HEK293 (cell line): ENCODE data around the gene PTPRK.

Experiments
- CTCF ChIA-PET: fragments of 350-600 bp; formaldehyde crosslinking; extraction: SDS; loops from one replicate; lab custom pipeline; 2021; ENCODE audit warnings: antibody characterized with exemption; lab: Yijun Ruan, JAX
- POLR2A ChIA-PET: fragments of 300-600 bp; formaldehyde crosslinking; extraction: SDS; loops from one replicate; lab custom pipeline; 2020; ENCODE audit warnings: antibody characterized with exemption, inconsistent platforms; lab: Yijun Ruan, JAX
- H3K27ac ChIP-seq: fragments of 200-500 bp; sonication (Bioruptor generic); 2 replicates; pipeline ENCODE4 v1.5.1; 2014; ENCODE audit warnings: low read depth, low read length, control low read depth, inconsistent platforms; ENCODE audit errors: extremely low read depth
- H3K36me3 ChIP-seq, 2 experiments: fragments of 200-500 bp in 1 of 2; sonication (Bioruptor generic) in 1 of 2; 1 replicate in 1 of 2; 2 replicates in 1 of 2; pipeline ENCODE4 v1.5.1; 2014 to 2017; ENCODE audit warnings: inconsistent platforms in 2 of 2, low read length in 2 of 2; ENCODE audit not compliant: control insufficient read depth in 2 of 2, insufficient read depth in 1 of 2
- H3K4me1 ChIP-seq: fragments of 200-500 bp; sonication (Bioruptor generic); 2 replicates; pipeline ENCODE4 v1.5.1; 2014; ENCODE audit warnings: mild to moderate bottlenecking, low read length, inconsistent platforms; ENCODE audit not compliant: control insufficient read depth, insufficient read depth
- H3K4me3 ChIP-seq: 2 replicates; pipeline ENCODE4 v1.5.1; 2011; ENCODE audit warnings: low read depth, mild to moderate bottlenecking, control low read depth, low read length, moderate library complexity
- H3K9me3 ChIP-seq: fragments of 200-500 bp; sonication (Bioruptor generic); 2 replicates; pipeline ENCODE4 v1.5.1; 2014; ENCODE audit warnings: low read depth, low read length, inconsistent platforms; ENCODE audit not compliant: control insufficient read depth, insufficient read depth
- FEZF1 ChIP-seq: fragments of 450-650 bp; formaldehyde crosslinking; IDR thresholded peaks from 2 replicates; pipeline ENCODE4 v1.5.1; 2016; ENCODE audit warnings: missing biosample characterization, missing genetic modification characterization
- OSR2 ChIP-seq: fragments of 450-650 bp; formaldehyde crosslinking; IDR thresholded peaks from 2 replicates; pipeline ENCODE4 v1.5.1; 2016; ENCODE audit warnings: missing biosample characterization, missing genetic modification characterization
- OVOL3 ChIP-seq: fragments of 450-650 bp; formaldehyde crosslinking; IDR thresholded peaks from 2 replicates; pipeline ENCODE4 v1.5.1; 2016; ENCODE audit warnings: missing biosample characterization, missing genetic modification characterization
- PRDM1 ChIP-seq: fragments of 450-650 bp; formaldehyde crosslinking; IDR thresholded peaks from 2 replicates; pipeline ENCODE4; 2016; ENCODE audit warnings: missing biosample characterization, missing genetic modification characterization
- SCRT2 ChIP-seq: fragments of 450-650 bp; formaldehyde crosslinking; IDR thresholded peaks from 2 replicates; pipeline ENCODE4 v1.5.1; 2016; ENCODE audit warnings: missing biosample characterization, missing genetic modification characterization
- ZNF16 ChIP-seq: fragments of 450-650 bp; formaldehyde crosslinking; IDR thresholded peaks from 2 replicates; pipeline ENCODE4 v1.5.1; 2016; ENCODE audit warnings: low read depth, missing biosample characterization, missing genetic modification characterization
- ZNF202 ChIP-seq: fragments of 450-650 bp; formaldehyde crosslinking; IDR thresholded peaks from 2 replicates; pipeline ENCODE4 v1.5.1; 2016; ENCODE audit warnings: missing biosample characterization, missing genetic modification characterization, borderline replicate concordance
- ZNF311 ChIP-seq: fragments of 450-650 bp; formaldehyde crosslinking; IDR thresholded peaks from 2 replicates; pipeline ENCODE4 v1.5.1; 2017; ENCODE audit warnings: missing biosample characterization, missing genetic modification characterization, borderline replicate concordance
- ZNF324 ChIP-seq: fragments of 450-650 bp; formaldehyde crosslinking; IDR thresholded peaks from 2 replicates; pipeline ENCODE4 v1.5.1; 2016; ENCODE audit warnings: missing biosample characterization, missing genetic modification characterization
- ZNF48 ChIP-seq: fragments of 450-650 bp; formaldehyde crosslinking; IDR thresholded peaks from 2 replicates; pipeline ENCODE4 v1.5.1; 2016; ENCODE audit warnings: missing biosample characterization, missing genetic modification characterization
- ZNF521 ChIP-seq: fragments of 450-650 bp; formaldehyde crosslinking; IDR thresholded peaks from 2 replicates; pipeline ENCODE4 v1.5.1; 2017; ENCODE audit warnings: missing biosample characterization, mild to moderate bottlenecking, missing genetic modification characterization
- ZNF623 ChIP-seq: fragments of 450-650 bp; formaldehyde crosslinking; IDR thresholded peaks from 2 replicates; pipeline ENCODE4 v1.5.1; 2016; ENCODE audit warnings: missing biosample characterization, missing genetic modification characterization
- ZNF830 ChIP-seq: fragments of 450-650 bp; IDR thresholded peaks from 2 replicates; pipeline ENCODE4 v1.5.0; 2018; ENCODE audit warnings: missing biosample characterization, missing genetic modification characterization, low read depth, mild to moderate bottlenecking, moderate library complexity
- ZSCAN23 ChIP-seq: fragments of 450-650 bp; formaldehyde crosslinking; IDR thresholded peaks from 2 replicates; pipeline ENCODE4 v1.5.1; 2016; ENCODE audit warnings: missing biosample characterization, missing genetic modification characterization
- TF ChIP-seq, protein P1 (sequence below): IDR thresholded peaks from 2 replicates; pipeline ENCODE4 v1.6.1; 2011; ENCODE audit warnings: mild to moderate bottlenecking, low read depth, low read length, borderline replicate concordance
- TF ChIP-seq, protein P2 (sequence below): fragments of 450-650 bp; formaldehyde crosslinking; IDR thresholded peaks from 2 replicates; pipeline ENCODE4 v1.5.1; 2017; ENCODE audit warnings: missing biosample characterization, missing genetic modification characterization
- TF ChIP-seq, protein P3 (sequence below): fragments of 450-650 bp; formaldehyde crosslinking; IDR thresholded peaks from 2 replicates; pipeline ENCODE4 v1.5.1; 2016; ENCODE audit warnings: missing biosample characterization, missing genetic modification characterization
- TF ChIP-seq, protein P4 (sequence below): fragments of 450-650 bp; formaldehyde crosslinking; IDR thresholded peaks from 2 replicates; pipeline ENCODE4 v1.5.1; 2017; ENCODE audit warnings: missing biosample characterization, missing genetic modification characterization
- TF ChIP-seq, protein P5 (sequence below): fragments of 450-650 bp; formaldehyde crosslinking; IDR thresholded peaks from 2 replicates; pipeline ENCODE4 v1.5.1; 2016; ENCODE audit warnings: missing biosample characterization, missing genetic modification characterization, low read depth

PTPRK gene

DNA sequence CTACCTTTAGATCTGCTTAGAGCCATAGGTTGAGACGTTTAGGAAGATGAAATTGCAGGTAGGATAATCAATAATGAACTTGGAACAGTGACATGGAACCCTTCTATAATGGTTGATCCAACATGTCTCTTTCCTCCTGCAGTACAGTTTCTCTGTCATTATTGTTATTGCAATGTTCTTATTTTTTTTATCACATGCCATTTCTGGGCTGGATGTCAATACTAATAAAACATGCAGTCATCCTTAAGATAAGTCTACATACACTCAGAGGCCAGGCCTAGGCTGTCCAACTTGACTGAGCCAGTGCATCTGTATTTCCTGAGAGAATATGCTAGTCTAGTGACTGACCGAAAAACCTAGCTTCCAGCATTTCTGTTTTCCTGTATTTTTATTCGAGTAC is 544.3 kb downstream of the PTPRK start:
- no peak overlapping the region for H3K27ac ChIP-seq
- TF ChIP-seq OSR2 (tag by site-specific recombination), result no peak
- TF ChIP-seq, protein P1, sequence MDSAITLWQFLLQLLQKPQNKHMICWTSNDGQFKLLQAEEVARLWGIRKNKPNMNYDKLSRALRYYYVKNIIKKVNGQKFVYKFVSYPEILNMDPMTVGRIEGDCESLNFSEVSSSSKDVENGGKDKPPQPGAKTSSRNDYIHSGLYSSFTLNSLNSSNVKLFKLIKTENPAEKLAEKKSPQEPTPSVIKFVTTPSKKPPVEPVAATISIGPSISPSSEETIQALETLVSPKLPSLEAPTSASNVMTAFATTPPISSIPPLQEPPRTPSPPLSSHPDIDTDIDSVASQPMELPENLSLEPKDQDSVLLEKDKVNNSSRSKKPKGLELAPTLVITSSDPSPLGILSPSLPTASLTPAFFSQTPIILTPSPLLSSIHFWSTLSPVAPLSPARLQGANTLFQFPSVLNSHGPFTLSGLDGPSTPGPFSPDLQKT, result no peak
- TF ChIP-seq ZNF324 (tag by site-specific recombination), result no peak
- TF ChIP-seq ZNF623, result no peak
- no peak for TF ChIP-seq SCRT2 (tag by site-specific recombination)
- no peak for TF ChIP-seq ZNF830
- no peak for TF ChIP-seq ZNF202 (tag by site-specific recombination)
- H3K4me3 ChIP-seq, result no peak overlapping the region
- H3K4me1 ChIP-seq, result no peaks in the 10 kb centered on the region
- H3K9me3 ChIP-seq, result no peaks in the 10 kb centered on the region
- ChIA-PET POLR2A (no interaction called here), CTCF (no interaction called here)
- peaks cover 5 to 28% of the 10 kb centered on the region in 2 experiments for H3K36me3 ChIP-seq

DNA sequence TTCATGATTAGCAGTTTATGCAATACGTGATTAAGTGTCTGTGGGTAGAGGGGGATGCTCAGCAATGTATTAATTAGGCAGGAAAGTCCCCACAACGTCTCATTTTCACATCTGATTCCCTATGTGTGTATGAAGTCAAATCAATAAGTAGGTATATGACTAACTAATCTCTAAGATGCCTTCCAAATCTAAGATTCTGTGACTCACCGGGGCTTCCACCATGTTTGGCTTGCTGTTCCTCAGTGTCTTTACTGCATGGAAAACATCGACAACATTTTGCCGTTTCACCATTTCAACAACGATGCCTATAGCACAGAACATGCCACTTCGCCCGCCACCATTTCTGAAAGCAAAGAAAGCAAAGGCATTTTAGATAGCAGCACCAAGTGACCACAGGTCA is 547.6 kb downstream of the PTPRK start:
- Histone ChIP-seq H3K27ac (no peak overlapping the region), H3K9me3 (no peaks in the 10 kb centered on the region), H3K4me1 (no peaks in the 10 kb centered on the region), H3K4me3 (no peak overlapping the region), H3K36me3 (peaks cover 5 to 14% of the 10 kb centered on the region in 2 experiments)
- TF ChIP-seq, protein P2, sequence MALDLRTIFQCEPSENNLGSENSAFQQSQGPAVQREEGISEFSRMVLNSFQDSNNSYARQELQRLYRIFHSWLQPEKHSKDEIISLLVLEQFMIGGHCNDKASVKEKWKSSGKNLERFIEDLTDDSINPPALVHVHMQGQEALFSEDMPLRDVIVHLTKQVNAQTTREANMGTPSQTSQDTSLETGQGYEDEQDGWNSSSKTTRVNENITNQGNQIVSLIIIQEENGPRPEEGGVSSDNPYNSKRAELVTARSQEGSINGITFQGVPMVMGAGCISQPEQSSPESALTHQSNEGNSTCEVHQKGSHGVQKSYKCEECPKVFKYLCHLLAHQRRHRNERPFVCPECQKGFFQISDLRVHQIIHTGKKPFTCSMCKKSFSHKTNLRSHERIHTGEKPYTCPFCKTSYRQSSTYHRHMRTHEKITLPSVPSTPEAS (tag by site-specific recombination), result no peak
- TF ChIP-seq ZSCAN23 (no peak), OVOL3 (tag by site-specific recombination) (no peak), PRDM1 (no peak), FEZF1 (tag by site-specific recombination) (no peak), ZNF16 (tag by site-specific recombination) (no peak), ZNF311 (tag by site-specific recombination) (no peak), ZNF521 (tag by site-specific recombination) (no peak), ZNF48 (tag by site-specific recombination) (no peak)
- TF ChIP-seq, protein P3, sequence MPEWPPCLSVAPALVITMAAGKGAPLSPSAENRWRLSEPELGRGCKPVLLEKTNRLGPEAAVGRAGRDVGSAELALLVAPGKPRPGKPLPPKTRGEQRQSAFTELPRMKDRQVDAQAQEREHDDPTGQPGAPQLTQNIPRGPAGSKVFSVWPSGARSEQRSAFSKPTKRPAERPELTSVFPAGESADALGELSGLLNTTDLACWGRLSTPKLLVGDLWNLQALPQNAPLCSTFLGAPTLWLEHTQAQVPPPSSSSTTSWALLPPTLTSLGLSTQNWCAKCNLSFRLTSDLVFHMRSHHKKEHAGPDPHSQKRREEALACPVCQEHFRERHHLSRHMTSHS (tag by site-specific recombination), result no peak
- TF ChIP-seq, protein P4, sequence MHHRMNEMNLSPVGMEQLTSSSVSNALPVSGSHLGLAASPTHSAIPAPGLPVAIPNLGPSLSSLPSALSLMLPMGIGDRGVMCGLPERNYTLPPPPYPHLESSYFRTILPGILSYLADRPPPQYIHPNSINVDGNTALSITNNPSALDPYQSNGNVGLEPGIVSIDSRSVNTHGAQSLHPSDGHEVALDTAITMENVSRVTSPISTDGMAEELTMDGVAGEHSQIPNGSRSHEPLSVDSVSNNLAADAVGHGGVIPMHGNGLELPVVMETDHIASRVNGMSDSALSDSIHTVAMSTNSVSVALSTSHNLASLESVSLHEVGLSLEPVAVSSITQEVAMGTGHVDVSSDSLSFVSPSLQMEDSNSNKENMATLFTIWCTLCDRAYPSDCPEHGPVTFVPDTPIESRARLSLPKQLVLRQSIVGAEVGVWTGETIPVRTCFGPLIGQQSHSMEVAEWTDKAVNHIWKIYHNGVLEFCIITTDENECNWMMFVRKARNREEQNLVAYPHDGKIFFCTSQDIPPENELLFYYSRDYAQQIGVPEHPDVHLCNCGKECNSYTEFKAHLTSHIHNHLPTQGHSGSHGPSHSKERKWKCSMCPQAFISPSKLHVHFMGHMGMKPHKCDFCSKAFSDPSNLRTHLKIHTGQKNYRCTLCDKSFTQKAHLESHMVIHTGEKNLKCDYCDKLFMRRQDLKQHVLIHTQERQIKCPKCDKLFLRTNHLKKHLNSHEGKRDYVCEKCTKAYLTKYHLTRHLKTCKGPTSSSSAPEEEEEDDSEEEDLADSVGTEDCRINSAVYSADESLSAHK (tag by site-specific recombination), result no peak
- TF ChIP-seq, protein P5, sequence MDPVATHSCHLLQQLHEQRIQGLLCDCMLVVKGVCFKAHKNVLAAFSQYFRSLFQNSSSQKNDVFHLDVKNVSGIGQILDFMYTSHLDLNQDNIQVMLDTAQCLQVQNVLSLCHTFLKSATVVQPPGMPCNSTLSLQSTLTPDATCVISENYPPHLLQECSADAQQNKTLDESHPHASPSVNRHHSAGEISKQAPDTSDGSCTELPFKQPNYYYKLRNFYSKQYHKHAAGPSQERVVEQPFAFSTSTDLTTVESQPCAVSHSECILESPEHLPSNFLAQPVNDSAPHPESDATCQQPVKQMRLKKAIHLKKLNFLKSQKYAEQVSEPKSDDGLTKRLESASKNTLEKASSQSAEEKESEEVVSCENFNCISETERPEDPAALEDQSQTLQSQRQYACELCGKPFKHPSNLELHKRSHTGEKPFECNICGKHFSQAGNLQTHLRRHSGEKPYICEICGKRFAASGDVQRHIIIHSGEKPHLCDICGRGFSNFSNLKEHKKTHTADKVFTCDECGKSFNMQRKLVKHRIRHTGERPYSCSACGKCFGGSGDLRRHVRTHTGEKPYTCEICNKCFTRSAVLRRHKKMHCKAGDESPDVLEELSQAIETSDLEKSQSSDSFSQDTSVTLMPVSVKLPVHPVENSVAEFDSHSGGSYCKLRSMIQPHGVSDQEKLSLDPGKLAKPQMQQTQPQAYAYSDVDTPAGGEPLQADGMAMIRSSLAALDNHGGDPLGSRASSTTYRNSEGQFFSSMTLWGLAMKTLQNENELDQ (tag by site-specific recombination), result no peak
- TF ChIP-seq, protein P1, result no peak
- ChIA-PET POLR2A (no interaction called here), CTCF (interaction anchor here (1.2 kb wide), 1 partner anchor 36 kb away, joined by 3 read pairs; no protein-coding TSS in a partner anchor)
